HepG2 (cell line): ENCODE measurements around the gene CES2. TPM values are rescaled to one million over a fixed set of nuclear protein-coding genes. Genes with fewer than 3 reads are reported as not detected.

Experiments used
- ATF5 ChIP-seq: sonication (generic); formaldehyde crosslinking; IDR thresholded peaks from 2 replicates; pipeline ENCODE4 v1.4.0; 2020; ENCODE audit warnings: mild to moderate bottlenecking, low read depth, missing genetic modification reagents
- EZH2 ChIP-seq: conservative IDR thresholded peaks from 2 replicates; pipeline ENCODE4 v1.6.1; 2012; ENCODE audit warnings: mild to moderate bottlenecking, low read depth, low read length, moderate library complexity
- FOXA3 ChIP-seq: IDR thresholded peaks from 2 replicates; pipeline ENCODE4 v1.6.1; 2016; ENCODE audit warnings: missing genetic modification reagents, missing compliant biosample characterization
- HDAC1 ChIP-seq: sonication (generic); formaldehyde crosslinking; IDR thresholded peaks from 2 replicates; pipeline ENCODE4 v1.5.1; 2020; ENCODE audit warnings: mild to moderate bottlenecking, missing genetic modification reagents
- KDM4B ChIP-seq: sonication (generic); formaldehyde crosslinking; IDR thresholded peaks from 2 replicates; pipeline ENCODE4 v1.4.0; 2020; ENCODE audit warnings: missing genetic modification reagents
- MYPOP ChIP-seq: sonication (generic); formaldehyde crosslinking; IDR thresholded peaks from 2 replicates; pipeline ENCODE4 v1.8.1; 2023; ENCODE audit warnings: mild to moderate bottlenecking, moderate library complexity, missing genetic modification reagents
- PLRG1 ChIP-seq: fragments of 450-650 bp; conservative IDR thresholded peaks from 2 replicates; pipeline ENCODE4 v1.6.1; 2016
- PRDM10 ChIP-seq: sonication (generic); formaldehyde crosslinking; IDR thresholded peaks from 2 replicates; pipeline ENCODE4 v1.4.0; 2020; ENCODE audit warnings: low read depth, missing genetic modification reagents
- SMARCE1 ChIP-seq: fragments of 450-650 bp; IDR thresholded peaks from 2 replicates; pipeline ENCODE4 v1.6.1; 2017; ENCODE audit warnings: borderline replicate concordance
- TRAFD1 ChIP-seq: sonication (generic); formaldehyde crosslinking; IDR thresholded peaks from 2 replicates; pipeline ENCODE4 v1.5.1; 2020; ENCODE audit warnings: missing genetic modification reagents, mild to moderate bottlenecking, borderline replicate concordance
- ZBTB25 ChIP-seq: IDR thresholded peaks from 2 replicates; pipeline ENCODE4 v1.6.1; 2018; ENCODE audit warnings: missing genetic modification reagents
- ZBTB46 ChIP-seq: sonication (generic); formaldehyde crosslinking; IDR thresholded peaks from 2 replicates; pipeline ENCODE4 v1.4.0; 2020; ENCODE audit warnings: mild to moderate bottlenecking, missing genetic modification reagents, borderline replicate concordance
- ZHX1 ChIP-seq: sonication (generic); formaldehyde crosslinking; IDR thresholded peaks from 2 replicates; pipeline ENCODE4 v1.8.1; 2022; ENCODE audit warnings: low read depth, mild to moderate bottlenecking, missing genetic modification reagents
- ZNF484 ChIP-seq: sonication (generic); formaldehyde crosslinking; IDR thresholded peaks from 2 replicates; pipeline ENCODE4 v1.5.1; 2020; ENCODE audit warnings: mild to moderate bottlenecking, low read depth, missing genetic modification reagents, borderline replicate concordance
- ZNF530 ChIP-seq: sonication (generic); formaldehyde crosslinking; IDR thresholded peaks from 2 replicates; pipeline ENCODE4 v1.5.0; 2020; ENCODE audit warnings: low read depth, mild to moderate bottlenecking, missing genetic modification reagents
- polyA plus RNA-seq, 8 experiments: library from polyadenylated mRNA; depleted of rRNA in 3 of 8; stranded (reverse) in 7 of 8; unstranded in 1 of 8; fragments of >200 nt; fragmentation: Illumina TruSeq in 4 of 8; extraction: Trizol in 4 of 8; gene quantifications; 2 replicates each; pipeline versions ENCODE4 v1.2.1 to v1.2.3, GENCODE V29; 2011 to 2016; ENCODE audit warnings: low read depth in 4 of 8, missing spikeins in 1 of 8, mixed read lengths in 1 of 8; ENCODE audit not compliant: insufficient read depth in 1 of 8
- total RNA-seq, 5 experiments: library from RNA; depleted of rRNA; stranded (reverse); fragments of >200 nt; fragmentation: Illumina TruSeq; extraction: Trizol; gene quantifications; 2 replicates each; pipeline ENCODE4 v1.2.3, GENCODE V29; 2016; ENCODE audit warnings: low read depth in 1 of 5

CES2 gene
- total and polyA plus RNA-seq, 2 of the 13 experiments (the other 11 are each of a cell fraction or from before 2014, with no cell fraction given) = 50.6 to 63.8 TPM

- TF ChIP-seq ATF5 (CRISPR knock-in tag) (no peak), FOXA3 (CRISPR knock-in tag) (peak; percentile 70), SMARCE1 (no peak), PRDM10 (CRISPR knock-in tag) (no peak), ZHX1 (CRISPR knock-in tag) (no peak), TRAFD1 (CRISPR knock-in tag) (no peak), HDAC1 (CRISPR knock-in tag) (peak; percentile 44; the same call in 1 of the 2 replicates), ZBTB46 (CRISPR knock-in tag) (no peak), PLRG1 (no peak), KDM4B (CRISPR knock-in tag) (0 out of 2 replicates have a peak, but pooled peaks have one; percentile 29), ZNF530 (CRISPR knock-in tag) (no peak), ZNF484 (CRISPR knock-in tag) (no peak), ZBTB25 (CRISPR knock-in tag) (peak; percentile 66; the same call in 1 of the 2 replicates), MYPOP (CRISPR knock-in tag) (peak; percentile 35; the same call in 1 of the 2 replicates), EZH2 (no peak)
Measured at GRCh38 chr16:66954097-66954659, 18.9 kb downstream of the CES2 start (continued).
